Common myeloid progenitor, CD34-positive (primary cell): ENCODE results near the gene HS3ST5.

Experiments
- CTCF ChIA-PET: fragments of 350-600 bp; sonication (Branson Sonifier 250); formaldehyde crosslinking; loops from one replicate; lab custom pipeline; 2021; ENCODE audit warnings: antibody characterized with exemption; lab: Charles Lee
- POLR2A ChIA-PET: fragments of 350-600 bp; sonication (Branson Sonifier 250); formaldehyde crosslinking; loops from one replicate; lab custom pipeline; 2021; ENCODE audit warnings: antibody characterized with exemption; lab: Charles Lee
- DNase-seq, 3 donors: peaks; one replicate each; pipeline versions ENCODE4 v3.0.0 to v3.0.0-alpha.2; 2013
- H3K27ac ChIP-seq, 2 experiments: 1 replicate in 1 of 2; 2 replicates in 1 of 2; pipeline ENCODE4 v1.7.0; 2013; ENCODE audit warnings: inconsistent platforms in 2 of 2, low read length in 2 of 2, mild to moderate bottlenecking in 2 of 2, low read depth in 1 of 2, moderate library complexity in 1 of 2; ENCODE audit not compliant: severe bottlenecking in 2 of 2, insufficient read depth in 1 of 2, poor library complexity in 1 of 2
- H3K27me3 ChIP-seq, 5 experiments: replicated peaks in 2 of 5; 1 replicate in 3 of 5; 2 replicates in 2 of 5; pipeline versions ENCODE4 v1.6.1 to v1.7.0; 2013; ENCODE audit warnings: low read length in 4 of 5, mild to moderate bottlenecking in 2 of 5, moderate library complexity in 2 of 5, inconsistent platforms in 1 of 5; ENCODE audit not compliant: insufficient read depth in 5 of 5, control insufficient read depth in 4 of 5
- H3K36me3 ChIP-seq, 4 experiments: 1 replicate in 2 of 4; 2 replicates in 2 of 4; pipeline versions ENCODE4 v1.6.1 to v1.7.0; 2013; ENCODE audit warnings: low read length in 3 of 4, control low read depth in 1 of 4, mild to moderate bottlenecking in 1 of 4; ENCODE audit not compliant: control insufficient read depth in 4 of 4, insufficient read depth in 4 of 4
- H3K4me1 ChIP-seq, 4 experiments: 1 replicate in 3 of 4; 2 replicates in 1 of 4; pipeline versions ENCODE4 v1.6.1 to v1.7.1; 2013; ENCODE audit warnings: low read length in 3 of 4, mild to moderate bottlenecking in 3 of 4, control low read depth in 1 of 4, inconsistent platforms in 1 of 4, moderate library complexity in 1 of 4; ENCODE audit not compliant: control insufficient read depth in 4 of 4, insufficient read depth in 4 of 4; ENCODE audit errors: control extremely low read depth in 1 of 4
- H3K4me3 ChIP-seq, 7 experiments: 1 replicate in 4 of 7; 2 replicates in 3 of 7; pipeline versions ENCODE4 v1.5.1 to v1.7.0; 2013; ENCODE audit warnings: mild to moderate bottlenecking in 7 of 7, low read length in 6 of 7, moderate library complexity in 6 of 7, inconsistent platforms in 2 of 7, low read depth in 2 of 7, control low read depth in 1 of 7; ENCODE audit not compliant: insufficient read depth in 4 of 7, control insufficient read depth in 1 of 7; ENCODE audit errors: extremely low read depth in 1 of 7
- H3K9me3 ChIP-seq, 5 experiments: 1 replicate in 4 of 5; 2 replicates in 1 of 5; pipeline versions ENCODE4 v1.6.1 to v1.7.1; 2013; ENCODE audit warnings: low read length in 4 of 5, mild to moderate bottlenecking in 2 of 5, inconsistent platforms in 1 of 5, low read depth in 1 of 5, moderate library complexity in 1 of 5; ENCODE audit not compliant: control insufficient read depth in 4 of 5, insufficient read depth in 2 of 5; ENCODE audit errors: control extremely low read depth in 1 of 5
- whole genome bisulfite sequencing: methylation state at CpG from one replicate; pipeline ENCODE4 v1.1.5; 2013; ENCODE audit not compliant: insufficient coverage; 5-methylcytosine and 5-hydroxymethylcytosine counted together

HS3ST5 gene

GRCh38 chr6:114290864-114291263, 52.0 kb downstream of the HS3ST5 start:
- H3K36me3 ChIP-seq: no peaks in the 10 kb centered on the region
- no peak for DNase-seq
- ChIA-PET POLR2A (interaction anchor here (0.6 kb wide), 1 partner anchor 523 kb away, joined by 4 read pairs; no protein-coding TSS in a partner anchor), CTCF (no interaction called here)
- H3K9me3 ChIP-seq: no peaks in the 10 kb centered on the region
- H3K27me3 ChIP-seq: no peaks in the 10 kb centered on the region
- WGBS: 95% methylated on average over 2 of the region's 3 CpGs
- no peaks in the 10 kb centered on the region for H3K4me1 ChIP-seq
- H3K27ac ChIP-seq: no peak overlapping the region
- no peak overlapping the region for H3K4me3 ChIP-seq

DNA sequence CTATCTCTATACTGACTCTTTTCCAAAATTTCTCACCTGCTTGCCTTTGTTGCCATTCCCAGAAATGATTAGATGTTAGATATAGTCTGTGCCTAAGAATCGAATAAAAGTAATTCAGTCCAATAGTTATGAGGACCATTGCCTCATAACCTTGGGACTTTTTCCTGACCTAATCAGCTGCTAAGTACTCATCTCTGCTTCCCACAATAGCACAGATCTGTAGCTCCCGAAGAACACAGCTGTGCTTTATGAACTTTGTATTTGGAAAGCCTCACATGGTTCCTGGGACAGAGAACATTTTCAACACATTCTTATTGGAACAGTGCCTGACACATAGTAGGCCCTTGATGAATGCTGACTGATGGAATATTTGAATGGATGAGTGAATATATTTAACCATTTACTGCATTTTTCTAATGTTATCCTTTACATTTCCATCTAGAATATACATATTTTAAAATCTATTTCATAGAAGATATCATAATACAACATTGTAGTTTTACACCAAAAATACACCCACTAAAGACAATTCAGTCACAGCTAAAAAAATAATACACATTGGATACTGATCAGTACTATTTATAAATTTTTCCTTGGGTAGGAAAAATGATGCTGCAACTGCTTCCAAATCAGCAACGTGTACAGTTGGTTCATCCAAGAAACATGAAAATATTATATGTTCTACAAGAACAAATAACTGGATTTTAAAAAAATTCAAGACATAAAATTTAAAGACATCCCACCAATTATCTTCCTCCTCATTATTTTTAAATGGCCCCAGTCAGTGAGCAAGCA, 53.9 kb downstream of the HS3ST5 start:
- no peak overlapping the region for H3K27ac ChIP-seq
- H3K36me3 ChIP-seq: no peaks in the 10 kb centered on the region
- POLR2A ChIA-PET: no interaction called here

GRCh38 chr6:114287461-114287860, 55.4 kb downstream of the HS3ST5 start:
- ChIA-PET POLR2A (no interaction called here), CTCF (no interaction called here)
- no peak for DNase-seq
- H3K9me3 ChIP-seq: peaks cover 0 to 1% (median 0%) of the 10 kb centered on the region in 5 experiments
- H3K27me3 ChIP-seq: peaks cover 0 to 1% (median 0%) of the 10 kb centered on the region in 5 experiments
- no peaks in the 10 kb centered on the region for H3K4me1 ChIP-seq
- H3K4me3 ChIP-seq: no peak overlapping the region
- WGBS: 80% methylated on average over 1 of the region's 2 CpGs
- no peak overlapping the region for H3K27ac ChIP-seq
- no peaks in the 10 kb centered on the region for H3K36me3 ChIP-seq

More for the DNA sequence above, 53.9 kb downstream of the HS3ST5 start:
- no peak for DNase-seq
- no peaks in the 10 kb centered on the region for H3K4me1 ChIP-seq
- H3K27me3 ChIP-seq: no peaks in the 10 kb centered on the region
- WGBS: no CpG with 5 or more reads among the region's 3 CpGs
- CTCF ChIA-PET: no interaction called here
- peaks cover 0 to 1% (median 0%) of the 10 kb centered on the region in 5 experiments for H3K9me3 ChIP-seq
- H3K4me3 ChIP-seq: no peak overlapping the region

DNA sequence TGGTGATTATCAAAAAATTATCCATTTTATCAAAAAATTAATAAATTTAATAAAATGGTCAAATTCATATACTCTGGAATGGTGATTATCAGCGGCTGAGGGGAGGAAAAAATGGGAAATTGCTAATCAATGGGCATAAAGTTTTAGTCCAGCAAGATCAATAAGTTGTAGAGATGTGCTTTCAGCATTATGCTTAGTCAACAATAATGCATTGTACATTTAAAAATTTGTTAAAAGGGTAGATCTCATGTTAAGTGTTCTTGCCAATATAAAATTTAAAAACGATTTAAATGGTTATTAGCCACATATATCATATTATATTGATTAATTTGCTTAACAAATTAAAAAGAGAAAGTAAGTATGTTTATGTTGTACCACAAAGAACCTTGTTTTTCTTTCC, 56.6 kb downstream of the HS3ST5 start:
- ChIA-PET POLR2A (no interaction called here), CTCF (no interaction called here)
- Histone ChIP-seq H3K9me3 (peaks cover 0 to 1% (median 0%) of the 10 kb centered on the region in 5 experiments), H3K27ac (no peak overlapping the region), H3K4me1 (no peaks in the 10 kb centered on the region), H3K4me3 (no peak overlapping the region), H3K27me3 (peaks cover 0 to 5% (median 0%) of the 10 kb centered on the region in 5 experiments), H3K36me3 (no peaks in the 10 kb centered on the region)
- DNase-seq: no peak
- no CpG with 5 or more reads among the region's 2 CpGs for WGBS

DNA sequence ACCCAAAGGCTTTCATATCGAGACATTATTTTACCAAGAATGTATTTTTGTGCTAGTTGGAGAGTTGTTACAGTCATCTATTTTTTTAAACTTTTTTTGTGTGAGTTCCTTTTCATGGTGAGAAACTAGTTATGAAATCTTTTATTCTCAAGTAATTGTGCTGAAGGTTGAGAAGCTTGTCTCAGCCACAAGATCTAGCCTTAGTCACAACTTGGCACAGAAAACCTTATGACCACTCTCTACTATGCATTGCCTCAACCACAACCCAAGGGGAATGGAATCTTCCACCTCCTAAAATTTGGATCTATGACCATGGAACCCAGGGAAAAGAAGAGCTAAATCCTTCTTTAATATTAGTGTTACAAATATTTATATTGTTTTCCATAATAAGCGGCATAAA, 58.5 kb downstream of the HS3ST5 start:
- no CpG with 5 or more reads among the region's 2 CpGs for WGBS
- H3K36me3 ChIP-seq: no peaks in the 10 kb centered on the region
- no peak overlapping the region for H3K4me3 ChIP-seq
- POLR2A ChIA-PET: no interaction called here
- H3K4me1 ChIP-seq: no peaks in the 10 kb centered on the region
- peaks cover 0 to 8% (median 0%) of the 10 kb centered on the region in 5 experiments for H3K27me3 ChIP-seq
- CTCF ChIA-PET: no interaction called here
- H3K9me3 ChIP-seq: peaks cover 0 to 1% (median 0%) of the 10 kb centered on the region in 5 experiments
- DNase-seq: no peak
- H3K27ac ChIP-seq: no peak overlapping the region

GRCh38 chr6:114282292-114282691, 60.5 kb downstream of the HS3ST5 start:
- Histone ChIP-seq H3K9me3 (peaks cover 0 to 1% (median 0%) of the 10 kb centered on the region in 5 experiments), H3K36me3 (no peaks in the 10 kb centered on the region), H3K4me3 (no peak overlapping the region), H3K27ac (no peak overlapping the region), H3K27me3 (peaks cover 0 to 8% (median 0%) of the 10 kb centered on the region in 5 experiments), H3K4me1 (no peaks in the 10 kb centered on the region)
- 18% methylated on average over 6 of the region's 6 CpGs for WGBS
- ChIA-PET CTCF (interaction anchor here (1.0 to 1.4 kb wide), 2 partner anchors 24 to 100 kb away, joined by 3 read pairs; no protein-coding TSS in a partner anchor), POLR2A (interaction anchor here (0.7 kb wide), 1 partner anchor 8 kb away, joined by 4 read pairs; no protein-coding TSS in a partner anchor)
- DNase-seq: no peak

GRCh38 chr6:114281496-114281895, 61.3 kb downstream of the HS3ST5 start:
- H3K27ac ChIP-seq: no peak overlapping the region
- WGBS: 36% methylated on average over 2 of the region's 3 CpGs

More at GRCh38 chr6:114281496-114281895, 61.3 kb downstream of the HS3ST5 start:
- peaks cover 0 to 8% (median 0%) of the 10 kb centered on the region in 5 experiments for H3K27me3 ChIP-seq
- peaks cover 0 to 1% (median 0%) of the 10 kb centered on the region in 5 experiments for H3K9me3 ChIP-seq
- H3K4me3 ChIP-seq: no peak overlapping the region
- no peaks in the 10 kb centered on the region for H3K36me3 ChIP-seq
- H3K4me1 ChIP-seq: no peaks in the 10 kb centered on the region
- no peak for DNase-seq
- ChIA-PET CTCF (no interaction called here), POLR2A (no interaction called here)
